Liver (tissue), 3 donors: ENCODE results near the gene SATB2.

Source experiments
- ATF3 ChIP-seq: IDR thresholded peaks from 2 replicates; pipeline ENCODE4 v1.6.1; 2016; ENCODE audit warnings: antibody characterized with exemption
- CTCF ChIP-seq: fragments of 150-350 bp; IDR thresholded peaks from 2 replicates; pipeline ENCODE4 v1.5.1; 2017; ENCODE audit warnings: improper control_type of control experiment, low read depth, low read length; ENCODE audit not compliant: missing input control
- JUND ChIP-seq, 2 donors: IDR thresholded peaks; 2 replicates each; pipeline ENCODE4 v1.6.1; 2016; ENCODE audit warnings: antibody characterized with exemption in 2 of 2
- RAD21 ChIP-seq, 2 donors: IDR thresholded peaks; 2 replicates each; pipeline ENCODE4 v1.6.1; 2016; ENCODE audit warnings: antibody characterized with exemption in 2 of 2, mild to moderate bottlenecking in 2 of 2
- RXRA ChIP-seq, 2 donors: IDR thresholded peaks; 2 replicates each; pipeline ENCODE4 v1.6.1; 2017 to 2018; ENCODE audit warnings: antibody characterized with exemption in 2 of 2, mild to moderate bottlenecking in 1 of 2
- SP1 ChIP-seq: IDR thresholded peaks from 2 replicates; pipeline ENCODE4 v1.6.1; 2018; ENCODE audit warnings: antibody characterized with exemption, mild to moderate bottlenecking
- TAF1 ChIP-seq: conservative IDR thresholded peaks from 2 replicates; pipeline ENCODE4 v1.6.1; 2016; ENCODE audit warnings: antibody characterized with exemption, mild to moderate bottlenecking
- YY1 ChIP-seq: IDR thresholded peaks from 2 replicates; pipeline ENCODE4 v1.6.1; 2016; ENCODE audit warnings: antibody characterized with exemption, mild to moderate bottlenecking
- TF ChIP-seq, protein P1 (sequence below): IDR thresholded peaks from 2 replicates; pipeline ENCODE4 v1.6.1; 2016; ENCODE audit warnings: antibody characterized with exemption, mild to moderate bottlenecking
- TF ChIP-seq, protein P2 (sequence below): IDR thresholded peaks from 2 replicates; pipeline ENCODE4 v1.6.1; 2016; ENCODE audit warnings: antibody characterized with exemption
- donor health status: healthy.
- donor health status: healthy.

- TF ChIP-seq RAD21 (IDR thresholded peaks at IDR 0.05) (no peak), CTCF (no peak), ATF3 (no peak), YY1 (no peak), JUND (IDR thresholded peaks at IDR 0.05) (no peak), RXRA (IDR thresholded peaks at IDR 0.05) (no peak), TAF1 (no peak), SP1 (no peak)
- TF ChIP-seq, protein P1, sequence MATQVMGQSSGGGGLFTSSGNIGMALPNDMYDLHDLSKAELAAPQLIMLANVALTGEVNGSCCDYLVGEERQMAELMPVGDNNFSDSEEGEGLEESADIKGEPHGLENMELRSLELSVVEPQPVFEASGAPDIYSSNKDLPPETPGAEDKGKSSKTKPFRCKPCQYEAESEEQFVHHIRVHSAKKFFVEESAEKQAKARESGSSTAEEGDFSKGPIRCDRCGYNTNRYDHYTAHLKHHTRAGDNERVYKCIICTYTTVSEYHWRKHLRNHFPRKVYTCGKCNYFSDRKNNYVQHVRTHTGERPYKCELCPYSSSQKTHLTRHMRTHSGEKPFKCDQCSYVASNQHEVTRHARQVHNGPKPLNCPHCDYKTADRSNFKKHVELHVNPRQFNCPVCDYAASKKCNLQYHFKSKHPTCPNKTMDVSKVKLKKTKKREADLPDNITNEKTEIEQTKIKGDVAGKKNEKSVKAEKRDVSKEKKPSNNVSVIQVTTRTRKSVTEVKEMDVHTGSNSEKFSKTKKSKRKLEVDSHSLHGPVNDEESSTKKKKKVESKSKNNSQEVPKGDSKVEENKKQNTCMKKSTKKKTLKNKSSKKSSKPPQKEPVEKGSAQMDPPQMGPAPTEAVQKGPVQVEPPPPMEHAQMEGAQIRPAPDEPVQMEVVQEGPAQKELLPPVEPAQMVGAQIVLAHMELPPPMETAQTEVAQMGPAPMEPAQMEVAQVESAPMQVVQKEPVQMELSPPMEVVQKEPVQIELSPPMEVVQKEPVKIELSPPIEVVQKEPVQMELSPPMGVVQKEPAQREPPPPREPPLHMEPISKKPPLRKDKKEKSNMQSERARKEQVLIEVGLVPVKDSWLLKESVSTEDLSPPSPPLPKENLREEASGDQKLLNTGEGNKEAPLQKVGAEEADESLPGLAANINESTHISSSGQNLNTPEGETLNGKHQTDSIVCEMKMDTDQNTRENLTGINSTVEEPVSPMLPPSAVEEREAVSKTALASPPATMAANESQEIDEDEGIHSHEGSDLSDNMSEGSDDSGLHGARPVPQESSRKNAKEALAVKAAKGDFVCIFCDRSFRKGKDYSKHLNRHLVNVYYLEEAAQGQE, result no peak
- TF ChIP-seq, protein P2, sequence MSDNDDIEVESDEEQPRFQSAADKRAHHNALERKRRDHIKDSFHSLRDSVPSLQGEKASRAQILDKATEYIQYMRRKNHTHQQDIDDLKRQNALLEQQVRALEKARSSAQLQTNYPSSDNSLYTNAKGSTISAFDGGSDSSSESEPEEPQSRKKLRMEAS, result no peak
Observed at GRCh38 chr2:199455210-199455544, 2.6 kb downstream of the SATB2 start.
